ENCODE data around the gene TRIM37.
"Not testable (repeated sequence)": the region's sequence is repeated elsewhere in the genome, so short reads cannot be mapped to it uniquely, and the experiment has no call there.

Gene TRIM37

DNA sequence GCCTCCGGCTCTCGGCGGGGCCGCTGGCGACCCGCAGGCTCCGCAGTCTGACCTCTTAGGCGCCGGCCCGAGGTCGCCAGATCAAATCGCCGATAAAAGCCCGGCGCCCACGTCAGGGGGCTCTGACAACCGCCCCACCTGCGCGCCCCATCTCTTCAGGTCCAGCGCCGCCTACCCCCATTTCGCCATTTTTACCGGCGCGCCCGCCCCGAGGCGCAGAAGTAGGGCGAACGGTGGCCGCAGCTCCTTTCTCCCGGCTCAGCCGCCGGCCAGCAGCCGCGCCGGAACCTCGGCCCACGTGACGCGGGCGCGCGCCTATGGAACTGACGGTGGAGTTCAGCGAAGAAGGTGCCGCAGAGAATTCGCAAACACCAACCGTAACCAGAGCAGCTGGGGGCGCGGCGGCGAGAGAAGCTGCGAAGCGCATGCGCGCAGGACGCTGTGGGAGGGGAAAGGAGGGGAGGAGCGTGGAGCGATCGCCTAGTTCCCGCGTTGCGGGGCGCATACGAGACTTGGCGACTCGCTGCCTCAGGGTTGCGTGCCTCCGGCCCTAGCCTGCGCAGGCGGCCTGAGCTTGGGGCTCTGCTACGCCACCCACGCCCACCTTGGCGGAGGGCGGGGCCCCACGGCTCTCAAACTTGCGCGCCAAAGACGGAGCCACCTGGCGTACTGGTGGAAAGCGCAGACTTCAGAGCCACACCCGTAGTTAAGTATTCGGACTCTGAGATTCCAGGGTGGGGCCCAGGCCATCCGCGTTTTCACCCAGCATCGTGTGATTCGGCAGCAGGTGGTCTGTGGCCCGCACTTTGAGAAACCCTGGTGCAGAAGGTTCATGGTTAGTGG lies at the start of gene TRIM37:
TSS of gene TRIM37 (minus strand) at position 418 of the 843 bp plus-strand sequence. CDS start 419 bp downstream, outside the sequence.
- DNase-seq = peak; percentile 100

DNA sequence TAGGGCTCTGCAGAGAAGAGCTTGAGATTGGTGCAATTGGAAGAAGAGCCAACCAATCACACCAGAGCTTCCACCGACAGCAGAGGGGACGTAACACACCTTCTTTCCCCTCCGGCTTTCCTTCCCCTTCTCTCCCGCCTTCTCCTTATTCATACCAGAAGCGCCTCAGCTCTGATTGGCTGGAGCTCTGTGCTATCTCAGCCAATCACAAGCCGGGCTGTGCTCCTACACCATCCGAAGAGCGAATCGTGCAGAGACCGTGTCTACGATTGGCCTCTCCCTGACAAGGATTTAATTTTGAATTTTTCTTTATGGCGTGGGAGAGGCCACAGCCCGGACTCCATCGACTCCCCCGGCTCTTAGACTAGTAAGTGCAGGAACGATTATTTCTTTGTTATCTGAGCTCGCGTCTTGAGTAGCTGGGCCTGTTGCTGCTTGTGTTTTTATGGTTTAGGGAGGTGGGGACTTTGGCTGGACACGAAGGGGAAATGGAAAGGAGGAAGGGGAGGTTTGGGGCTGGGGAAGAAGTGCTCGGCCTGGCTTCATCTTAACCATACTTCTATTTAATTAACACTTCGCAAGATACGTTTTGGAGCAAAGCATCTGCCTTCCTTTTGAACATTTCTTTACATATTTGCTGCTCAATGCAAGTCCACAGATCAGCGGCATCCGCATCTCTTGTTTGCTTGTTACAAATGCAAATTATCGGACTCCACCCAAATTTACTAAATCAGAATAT lies 48.9 kb upstream of the TRIM37 start, which contains the start of gene PRR11:
TSS of gene PRR11 (plus strand) at position 308 of the 739 bp plus-strand sequence. CDS start 14,007 bp downstream, outside the sequence.
- peak; percentile 99 for DNase-seq

GRCh38 chr17:59154721-59155438 lies 48.2 kb upstream of the TRIM37 start, which contains the start of gene SKA2:
Gene SKA2, minus strand, starts transcription at chr17:59155186. Its CDS starts 23 bp downstream, at chr17:59155163.
- DNase-seq = no peak

- DNase-seq = peak; percentile 66
Measured at GRCh38 chr17:59154292-59154720, 47.6 kb upstream of the TRIM37 start.

- no peak for DNase-seq
Measured at GRCh38 chr17:59152925-59153324, 46.2 kb upstream of the TRIM37 start.

DNA sequence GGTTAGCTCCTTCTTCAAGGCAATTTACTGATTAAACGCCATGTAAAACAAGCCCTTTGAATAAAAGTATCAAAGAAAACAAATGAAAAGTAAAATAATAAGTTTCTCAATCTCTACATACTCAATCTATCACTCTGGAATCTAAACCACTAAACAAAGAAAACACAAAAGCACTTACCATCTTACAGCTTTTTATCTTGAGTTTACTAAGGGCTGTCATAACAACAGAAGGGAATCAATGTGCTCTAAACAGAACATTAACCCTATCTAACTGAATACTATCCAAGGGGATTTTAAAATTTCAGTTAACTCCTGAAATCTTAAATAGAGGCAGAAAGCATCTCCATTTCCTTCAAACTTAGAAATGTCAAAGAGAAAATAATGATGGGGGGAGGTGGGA lies 44.9 kb upstream of the TRIM37 start:
- no peak for DNase-seq

GRCh38 chr17:59151006-59151405 lies 44.3 kb upstream of the TRIM37 start:
- DNase-seq = no peak

GRCh38 chr17:59149841-59150511 lies 43.3 kb upstream of the TRIM37 start:
- DNase-seq = peak; percentile 35

DNA sequence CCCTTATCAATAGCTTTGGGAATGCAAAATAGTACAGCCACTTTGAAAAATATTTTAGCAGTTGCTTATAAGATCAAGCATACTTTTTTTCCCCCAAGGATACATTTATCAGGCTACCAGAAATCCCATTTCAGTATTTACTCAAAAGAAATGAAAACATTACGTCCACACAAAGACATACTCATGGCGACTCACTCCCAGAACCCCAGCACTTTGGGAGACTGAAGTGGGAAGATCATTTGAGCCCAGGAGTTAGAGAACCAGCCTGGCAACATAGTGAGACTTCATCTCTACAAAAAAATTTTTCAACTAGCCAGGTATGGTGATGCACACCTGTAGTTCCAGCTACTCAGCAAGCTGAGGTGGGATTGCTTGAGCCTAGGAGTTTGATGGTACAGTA lies 42.4 kb upstream of the TRIM37 start:
- DNase-seq = no peak

GRCh38 chr17:59145571-59146096 lies 39.0 kb upstream of the TRIM37 start:
- no peak for DNase-seq

DNA sequence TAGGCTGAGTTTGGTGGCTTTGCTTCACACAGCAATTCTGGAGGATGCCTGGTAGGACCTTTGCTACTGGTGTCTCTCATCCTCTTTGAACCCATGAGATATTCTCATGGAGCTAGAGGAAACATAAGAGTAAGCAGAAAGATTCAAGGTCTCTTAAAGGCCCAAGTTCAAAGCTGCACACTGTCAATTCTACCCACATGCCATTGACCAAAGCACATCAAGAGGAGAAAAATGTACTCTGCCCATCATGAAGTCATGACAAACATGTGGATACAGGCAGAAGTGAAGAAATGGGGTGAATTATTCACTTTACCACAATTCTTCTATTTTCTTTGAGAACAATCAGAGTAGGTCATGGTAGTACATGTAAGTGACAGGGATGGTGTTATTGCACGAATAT lies 35.2 kb upstream of the TRIM37 start:
- no peak for DNase-seq

GRCh38 chr17:59139939-59140338 lies 33.3 kb upstream of the TRIM37 start:
- no peak for DNase-seq

GRCh38 chr17:59138339-59138738 lies 31.7 kb upstream of the TRIM37 start:
- DNase-seq = not testable (repeated sequence)

GRCh38 chr17:59131131-59131530 lies 24.5 kb upstream of the TRIM37 start:
- DNase-seq = no peak

DNA sequence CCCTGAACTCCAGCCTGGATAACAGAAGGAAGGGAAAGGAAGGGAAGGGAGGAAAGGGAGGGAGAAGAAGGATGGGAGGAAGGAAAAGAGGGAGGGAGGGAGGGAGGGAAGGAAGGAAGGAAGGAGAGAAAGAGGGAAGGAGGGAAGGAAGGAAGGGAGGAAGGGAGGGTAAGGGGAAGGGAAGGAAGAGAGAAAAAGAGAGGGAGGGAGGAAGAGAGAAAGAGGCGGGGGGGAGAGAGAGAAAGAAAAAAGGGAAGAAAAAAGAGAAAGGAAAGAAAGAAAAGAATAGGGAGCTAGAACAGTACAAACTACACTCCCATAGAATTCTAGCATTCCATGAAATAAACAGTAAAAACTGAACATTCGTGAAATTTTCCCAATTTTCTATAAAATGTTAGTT lies 23.1 kb upstream of the TRIM37 start:
- no peak for DNase-seq

DNA sequence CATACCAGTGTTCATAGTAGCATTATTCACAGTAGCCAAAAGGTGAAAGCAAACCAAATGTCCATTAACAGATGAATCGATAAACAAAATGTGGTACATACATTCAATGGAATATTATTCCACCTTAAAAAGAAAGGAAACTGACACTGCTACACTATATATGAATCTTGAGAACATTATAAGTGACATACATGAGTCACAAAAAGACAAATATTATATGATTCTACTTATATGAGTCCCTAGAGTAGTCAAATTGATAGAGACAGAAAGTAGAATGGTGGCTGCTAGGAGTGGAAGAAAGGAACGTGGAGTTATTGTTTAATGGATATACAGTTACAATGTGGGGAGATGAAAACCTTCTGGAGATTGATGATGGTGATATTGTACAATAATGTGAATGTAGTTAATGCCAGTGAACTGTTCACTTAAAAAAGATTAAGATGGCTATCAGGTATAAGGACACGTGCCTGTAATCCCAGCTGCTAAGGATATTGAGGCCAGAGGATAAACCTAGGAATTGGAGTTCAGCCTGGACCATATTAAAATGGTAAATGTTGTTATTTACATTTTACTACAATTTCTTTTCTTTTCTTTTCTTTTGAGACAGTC lies 20.2 kb upstream of the TRIM37 start:
- peak; percentile 21 for DNase-seq

DNA sequence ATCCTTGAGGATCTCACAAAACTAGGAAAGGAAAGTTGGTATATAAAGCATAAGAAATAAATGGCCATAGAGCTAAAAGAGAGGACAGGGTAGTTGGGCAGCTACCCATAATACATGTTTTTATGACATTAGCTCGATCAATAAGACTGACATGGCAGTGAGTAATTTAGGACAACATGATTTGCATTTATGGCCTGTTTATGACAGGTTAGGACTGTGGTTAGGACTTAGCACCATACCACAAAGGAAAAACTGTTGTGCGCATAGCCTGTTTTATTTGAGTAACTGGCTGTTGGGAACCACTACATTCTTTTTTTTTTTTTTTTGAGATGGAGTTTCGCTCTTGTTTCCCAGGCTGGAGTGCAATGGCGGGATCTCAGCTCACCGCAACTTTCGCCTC lies 18.0 kb upstream of the TRIM37 start:
- peak; percentile 31 for DNase-seq

- no peak for DNase-seq
Measured at GRCh38 chr17:59121901-59122480, 15.3 kb upstream of the TRIM37 start.

GRCh38 chr17:59115474-59115873 lies 8.8 kb upstream of the TRIM37 start:
- DNase-seq = no peak

- no peak for DNase-seq
Measured at GRCh38 chr17:59111539-59111938, 4.9 kb upstream of the TRIM37 start.

- DNase-seq = no peak
Measured at GRCh38 chr17:59110973-59111372, 4.3 kb upstream of the TRIM37 start.
